CD4-positive, alpha-beta T cell treated with Interleukin-1 beta for 1 hour (primary cell): ENCODE measurements around the gene HSPA14.
"Not testable (repeated sequence)": the region's sequence is repeated elsewhere in the genome, so short reads cannot be mapped to it uniquely, and the experiment has no call there.

ENCODE experiments used
- DNase-seq, 2 donors: peaks; one replicate each; pipeline ENCODE4 v3.0.0-alpha.2; 2020 to 2022

Gene HSPA14

GRCh38 chr10:14891151-14891550, 53.0 kb downstream of the HSPA14 start:
- DNase-seq, result no peak

- peak; percentile 9 to 38 for DNase-seq
These were observed 66.2 kb downstream of the HSPA14 start for GRCh38 chr10:14904316-14904732.

- no peak for DNase-seq
These were observed 66.8 kb downstream of the HSPA14 start for GRCh38 chr10:14904864-14905263.

GRCh38 chr10:14905890-14906289, 67.8 kb downstream of the HSPA14 start:
- no peak for DNase-seq

- no peak for DNase-seq
These were observed 68.7 kb downstream of the HSPA14 start for GRCh38 chr10:14906765-14907164.

GRCh38 chr10:14907591-14907990, 69.5 kb downstream of the HSPA14 start:
- not testable (repeated sequence) for DNase-seq

- no peak for DNase-seq
These were observed 71.0 kb downstream of the HSPA14 start for GRCh38 chr10:14909101-14909500.

GRCh38 chr10:14910953-14911352, 72.8 kb downstream of the HSPA14 start:
- DNase-seq, result no peak

GRCh38 chr10:14911801-14912200, 73.7 kb downstream of the HSPA14 start:
- no peak for DNase-seq

GRCh38 chr10:14916600-14916999, 78.5 kb downstream of the HSPA14 start:
- DNase-seq, result no peak

- no peak for DNase-seq
These were observed 79.7 kb downstream of the HSPA14 start for GRCh38 chr10:14917827-14918226.

- DNase-seq, result no peak
These were observed 80.9 kb downstream of the HSPA14 start for GRCh38 chr10:14918964-14919363.
